ENCODE results near the gene SRXN1.

GRCh38 chr20:653110-653589 is at the start of gene SRXN1:
- TF ChIP-seq POLR2A (IDR thresholded peaks at IDR 0.05; ENCODE audit: low read depth, low read length), result peak; percentile 77; the same call in 1 of the 2 replicates
- no peak for TF ChIP-seq TAF1 (IDR thresholded peaks at IDR 0.05; ENCODE audit: borderline replicate concordance, low read depth, low read length)

Data from GM12892 (cell line).